Adipocyte (in vitro differentiated cells): ENCODE measurements around the gene RAD9A.

Source experiments
- DNase-seq: peaks from one replicate; pipeline ENCODE4 v3.0.0-alpha.2; 2015; ENCODE audit warnings: low read depth
- H3K27me3 ChIP-seq: replicated peaks from 2 replicates; pipeline ENCODE4 v1.7.0; 2013; ENCODE audit warnings: mild to moderate bottlenecking, low read length, moderate library complexity; ENCODE audit not compliant: control insufficient read depth, insufficient read depth
- H3K36me3 ChIP-seq: 2 replicates; pipeline ENCODE4 v1.7.0; 2013; ENCODE audit warnings: low read length, mild to moderate bottlenecking, moderate library complexity; ENCODE audit not compliant: control insufficient read depth, insufficient read depth, severe bottlenecking
- H3K4me1 ChIP-seq: 2 replicates; pipeline ENCODE4 v1.7.0; 2013; ENCODE audit warnings: mild to moderate bottlenecking, low read length, moderate library complexity; ENCODE audit not compliant: control insufficient read depth, insufficient read depth
- H3K4me3 ChIP-seq: 2 replicates; pipeline ENCODE4 v1.7.0; 2013; ENCODE audit warnings: mild to moderate bottlenecking, low read length, moderate library complexity
- H3K9ac ChIP-seq: 2 replicates; pipeline ENCODE4 v1.7.0; 2013; ENCODE audit warnings: mild to moderate bottlenecking, low read length, moderate library complexity
- H3K9me3 ChIP-seq: 2 replicates; pipeline ENCODE4 v1.7.0; 2013; ENCODE audit warnings: mild to moderate bottlenecking, low read length, moderate library complexity; ENCODE audit not compliant: control insufficient read depth

The RAD9A gene

DNA sequence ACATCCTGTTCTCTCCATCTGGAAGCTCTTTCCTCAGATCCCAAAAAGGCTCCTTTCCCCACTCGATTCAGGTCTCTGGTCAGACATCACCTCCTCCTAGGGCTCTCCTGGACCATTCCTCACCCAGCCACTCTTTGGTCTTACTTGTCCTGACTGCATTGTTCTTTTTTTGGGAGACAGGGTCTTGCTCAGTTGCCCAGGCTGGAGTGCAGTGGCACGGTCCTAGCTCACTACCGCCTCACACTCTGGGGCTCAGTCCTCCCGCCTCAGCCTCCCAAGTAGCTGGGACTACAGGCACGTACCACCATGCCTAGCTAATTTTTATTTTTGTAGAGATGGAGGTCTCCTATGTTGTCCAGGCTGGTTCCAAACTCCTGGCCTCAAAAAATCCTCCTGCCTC lies 53.7 kb downstream of the RAD9A start:
- Histone ChIP-seq H3K9ac (no peak overlapping the region), H3K9me3 (no peaks in the 10 kb centered on the region), H3K36me3 (peaks cover 7% of the 10 kb centered on the region), H3K4me1 (peaks cover 10% of the 10 kb centered on the region), H3K27me3 (no peaks in the 10 kb centered on the region), H3K4me3 (no peak overlapping the region)
- no peak for DNase-seq
